ENCODE measurements around the gene CSN2. TPM values are rescaled to one million over a fixed set of nuclear protein-coding genes. Genes with fewer than 3 reads are reported as not detected.

Gene CSN2
- total RNA-seq, 1 experiment from 2014 or later, result not detected

- ChIA-PET POLR2A (no interaction called here), CTCF (no interaction called here)
- intact Hi-C loops (cut with micrococcal nuclease), result no loop called here
- Mint-ChIP-seq H3K9me3 (ENCODE audit: unreplicated experiment) (no peaks in the 10 kb centered on the region), H3K27me3 (ENCODE audit: insufficient read depth, unreplicated experiment) (peaks cover 52% of the 10 kb centered on the region), H3K27ac (ENCODE audit: low read depth, unreplicated experiment) (no peak overlapping the region), H3K4me1 (ENCODE audit: insufficient read depth, unreplicated experiment) (peaks cover 6% of the 10 kb centered on the region), H3K36me3 (ENCODE audit: insufficient read depth, unreplicated experiment) (no peaks in the 10 kb centered on the region), H3K4me3 (ENCODE audit: unreplicated experiment) (no peak overlapping the region)
- TF ChIP-seq CTCF (IDR thresholded peaks at IDR 0.05; ENCODE audit: unreplicated experiment), result no peak
- peak; percentile 55 for DNase-seq (ENCODE audit: unreplicated experiment)
- BruUV-seq (replicated peaks), result TSS peak; percentile 63
Measured at GRCh38 chr4:69910016-69910782, 55.3 kb downstream of the CSN2 start.

- Mint-ChIP-seq H3K9me3 (ENCODE audit: unreplicated experiment) (no peaks in the 10 kb centered on the region), H3K27me3 (ENCODE audit: insufficient read depth, unreplicated experiment) (peaks cover 43% of the 10 kb centered on the region), H3K4me1 (ENCODE audit: insufficient read depth, unreplicated experiment) (peaks cover 6% of the 10 kb centered on the region), H3K36me3 (ENCODE audit: insufficient read depth, unreplicated experiment) (no peaks in the 10 kb centered on the region), H3K4me3 (ENCODE audit: unreplicated experiment) (no peak overlapping the region), H3K27ac (ENCODE audit: low read depth, unreplicated experiment) (no peak overlapping the region)
- intact Hi-C loops (cut with micrococcal nuclease), result no loop called here
- no peak for DNase-seq (ENCODE audit: unreplicated experiment)
- CTCF ChIA-PET, result no interaction called here
- POLR2A ChIA-PET, result no interaction called here
- no peak for TF ChIP-seq CTCF (IDR thresholded peaks at IDR 0.05; ENCODE audit: unreplicated experiment)
- BruUV-seq (replicated peaks), result no TSS peak
Measured at GRCh38 chr4:69909195-69909594, 56.3 kb downstream of the CSN2 start.

GRCh38 chr4:69907151-69907550 is 58.4 kb downstream of the CSN2 start:
- BruUV-seq (replicated peaks), result no TSS peak
- Mint-ChIP-seq H3K4me1 (ENCODE audit: insufficient read depth, unreplicated experiment) (peaks cover 6% of the 10 kb centered on the region), H3K27ac (ENCODE audit: low read depth, unreplicated experiment) (no peak overlapping the region), H3K9me3 (ENCODE audit: unreplicated experiment) (no peaks in the 10 kb centered on the region), H3K4me3 (ENCODE audit: unreplicated experiment) (no peak overlapping the region), H3K36me3 (ENCODE audit: insufficient read depth, unreplicated experiment) (no peaks in the 10 kb centered on the region), H3K27me3 (ENCODE audit: insufficient read depth, unreplicated experiment) (peaks cover 53% of the 10 kb centered on the region)
- ChIA-PET POLR2A (no interaction called here), CTCF (interaction anchor here (0.6 kb wide), 1 partner anchor 451 kb away, joined by 3 read pairs; no protein-coding TSS in a partner anchor)
- no peak for TF ChIP-seq CTCF (IDR thresholded peaks at IDR 0.05; ENCODE audit: unreplicated experiment)
- DNase-seq (ENCODE audit: unreplicated experiment), result no peak
- intact Hi-C loops (cut with micrococcal nuclease), result no loop called here

Other genes with a start within 250 kb of the CSN2 start
- gene SULT1B1, start 205.1 kb downstream of the CSN2 start, total RNA-seq (2022), result 0.20 and 0.21 TPM in 2 replicates
- 2.8 and 6.5 TPM in 2 replicates for gene SULT1E1, start 105.6 kb downstream of the CSN2 start, total RNA-seq (2022)
- not detected in 2 replicates for gene CSN1S1, start 34.7 kb downstream of the CSN2 start, total RNA-seq (2022)
- not detected in 2 replicates for gene STATH, start 30.2 kb upstream of the CSN2 start, total RNA-seq (2022)
- gene HTN3, start 62.7 kb upstream of the CSN2 start, total RNA-seq (2022), result not detected in 2 replicates
- not detected in 2 replicates for gene HTN1, start 84.7 kb upstream of the CSN2 start, total RNA-seq (2022)
- gene PRR27, start 188.5 kb upstream of the CSN2 start, total RNA-seq (2022), result not detected in 2 replicates
- not detected in 2 replicates for gene ODAM, start 230.0 kb upstream of the CSN2 start, total RNA-seq (2022)